ENCODE data around the gene CBARP.

CBARP gene

GRCh38 chr19:1275260-1275975, 37.6 kb upstream of the CBARP start, which contains the start of gene FAM174C:
FAM174C (plus strand) TSS chr19:1275530; CDS start chr19:1275550, 20 bp downstream.
- peak; percentile 84 for DNase-seq (ENCODE audit: low read depth, low spot score)

GRCh38 chr19:1274852-1275259, 37.1 kb upstream of the CBARP start:
- DNase-seq (ENCODE audit: low read depth, low spot score): no peak

GRCh38 chr19:1274081-1274851, 36.5 kb upstream of the CBARP start:
- DNase-seq (ENCODE audit: low read depth, low spot score): no peak

- no peak for DNase-seq (ENCODE audit: low read depth, low spot score)
Observed at GRCh38 chr19:1273263-1274041, 35.6 kb upstream of the CBARP start.

DNA sequence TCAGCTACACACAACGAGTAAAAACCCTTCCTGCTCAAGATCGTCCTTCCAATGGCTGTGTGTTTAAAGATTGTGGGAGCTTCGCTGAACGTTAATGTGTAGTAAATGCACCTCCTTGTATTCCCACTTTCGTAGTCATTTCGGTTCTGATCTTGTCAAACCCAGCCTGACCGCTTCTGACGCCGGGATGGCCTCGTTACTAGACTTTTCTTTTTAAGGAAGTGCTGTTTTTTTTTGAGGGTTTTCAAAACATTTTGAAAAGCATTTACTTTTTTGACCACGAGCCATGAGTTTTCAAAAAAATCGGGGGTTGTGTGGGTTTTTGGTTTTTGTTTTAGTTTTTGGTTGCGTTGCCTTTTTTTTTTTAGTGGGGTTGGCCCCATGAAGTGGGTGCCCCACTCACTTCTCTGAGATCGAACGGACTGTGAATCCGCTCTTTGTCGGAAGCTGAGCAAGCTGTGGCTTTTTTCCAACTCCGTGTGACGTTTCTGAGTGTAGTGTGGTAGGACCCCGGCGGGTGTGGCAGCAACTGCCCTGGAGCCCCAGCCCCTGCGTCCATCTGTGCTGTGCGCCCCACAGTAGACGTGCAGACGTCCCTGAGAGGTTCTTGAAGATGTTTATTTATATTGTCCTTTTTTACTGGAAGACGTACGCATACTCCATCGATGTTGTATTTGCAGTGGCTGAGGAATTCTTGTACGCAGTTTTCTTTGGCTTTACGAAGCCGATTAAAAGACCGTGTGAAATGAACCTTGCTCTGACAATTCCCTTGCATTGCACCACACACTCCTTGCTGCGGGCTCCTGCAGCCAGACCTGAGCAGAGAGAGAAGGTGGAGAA, 34.8 kb upstream of the CBARP start:
- DNase-seq (ENCODE audit: low read depth, low spot score): no peak

- DNase-seq (ENCODE audit: low read depth, low spot score): no peak
Observed at GRCh38 chr19:1271528-1272422, 34.0 kb upstream of the CBARP start.

- no peak for DNase-seq (ENCODE audit: low read depth, low spot score)
Observed at GRCh38 chr19:1270854-1271527, 33.2 kb upstream of the CBARP start.

- no peak for DNase-seq (ENCODE audit: low read depth, low spot score)
Observed at GRCh38 chr19:1270213-1270853, 32.5 kb upstream of the CBARP start.

- DNase-seq (ENCODE audit: low read depth, low spot score): no peak
Observed at GRCh38 chr19:1269478-1270212, 31.8 kb upstream of the CBARP start.

- DNase-seq (ENCODE audit: low read depth, low spot score): peak; percentile 95
Observed at GRCh38 chr19:1269065-1269477, 31.3 kb upstream of the CBARP start, which contains the start of gene CIRBP. CIRBP (plus strand) TSS chr19:1269332; CDS start chr19:1270934, 1,602 bp downstream.

DNA sequence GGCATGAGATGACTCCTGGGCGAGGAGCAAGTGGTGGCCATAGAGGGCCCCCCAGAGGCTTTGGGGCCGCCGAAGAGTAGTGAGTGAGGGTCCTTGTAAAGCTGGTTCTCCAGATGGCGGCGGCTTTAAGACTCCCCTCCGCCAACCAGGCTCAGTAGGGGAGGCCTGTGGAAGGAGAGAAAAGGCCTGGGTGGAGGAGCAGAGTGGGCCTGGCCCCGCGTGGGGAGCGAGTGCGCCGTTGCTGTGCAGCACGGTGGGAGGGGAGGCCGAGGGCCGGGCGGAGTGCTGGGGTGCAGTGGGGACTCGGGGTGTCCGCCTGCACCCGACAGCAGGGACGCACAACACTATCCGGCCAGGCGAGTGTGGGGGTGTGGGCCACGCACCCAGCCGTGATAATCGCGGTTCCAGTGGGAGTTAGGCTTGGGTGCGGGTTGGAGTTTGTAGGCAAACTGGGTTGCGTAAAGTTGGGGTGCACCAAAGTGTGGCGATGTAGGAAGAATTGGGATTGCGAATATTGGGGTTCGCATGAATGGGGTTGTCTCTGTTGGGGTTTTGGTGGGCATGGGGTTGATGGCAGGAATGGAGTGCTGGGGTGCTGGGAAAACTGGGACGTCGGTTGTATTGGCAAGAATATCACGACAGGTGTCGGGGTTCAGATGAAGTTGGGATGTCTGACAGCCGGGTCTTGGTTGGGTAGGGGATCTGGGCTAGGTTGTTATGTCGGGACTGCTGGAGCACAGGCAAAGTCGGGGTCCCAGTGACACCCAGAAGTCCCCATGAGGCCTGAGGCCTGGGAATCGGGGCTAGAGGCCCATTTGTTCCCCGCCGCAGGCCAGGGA, 30.6 kb upstream of the CBARP start:
- no peak for DNase-seq (ENCODE audit: low read depth, low spot score)

DNA sequence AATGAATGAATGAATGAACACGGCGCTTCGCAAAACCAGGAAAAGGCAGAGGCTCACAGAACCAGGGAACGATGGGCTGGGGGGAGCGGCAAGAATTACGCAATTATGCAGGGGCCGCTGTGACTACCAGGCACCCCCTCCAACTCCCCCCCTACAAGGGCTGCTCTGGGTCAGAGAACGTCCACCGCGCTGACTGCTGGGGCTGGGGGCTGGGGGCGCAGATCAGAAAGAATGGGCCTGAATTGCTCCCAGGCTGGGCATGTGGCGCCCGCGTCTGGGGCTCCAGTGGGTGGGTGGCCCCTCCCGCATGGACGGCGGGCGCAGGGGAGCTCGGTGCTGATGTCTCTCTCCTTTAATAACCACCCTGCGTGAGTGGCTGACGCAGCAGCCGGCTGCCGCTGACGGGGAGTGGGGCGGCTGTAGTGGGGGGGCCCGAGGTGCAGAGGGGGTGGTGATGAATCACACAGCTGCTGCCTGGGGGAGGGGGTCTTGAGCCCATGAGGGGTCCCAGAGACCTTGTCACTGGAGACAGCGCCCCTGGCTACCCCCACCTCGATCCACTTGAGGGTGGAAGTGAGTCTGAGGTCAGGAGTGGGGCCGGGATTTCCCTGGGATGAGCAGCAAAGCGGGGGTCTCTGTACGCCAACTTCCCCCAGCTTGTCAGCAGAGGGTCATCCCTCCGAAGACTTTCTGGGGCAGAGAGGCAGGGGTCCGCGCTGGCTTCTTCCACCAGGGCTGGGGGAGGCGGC, 29.8 kb upstream of the CBARP start:
- no peak for DNase-seq (ENCODE audit: low read depth, low spot score)

DNA sequence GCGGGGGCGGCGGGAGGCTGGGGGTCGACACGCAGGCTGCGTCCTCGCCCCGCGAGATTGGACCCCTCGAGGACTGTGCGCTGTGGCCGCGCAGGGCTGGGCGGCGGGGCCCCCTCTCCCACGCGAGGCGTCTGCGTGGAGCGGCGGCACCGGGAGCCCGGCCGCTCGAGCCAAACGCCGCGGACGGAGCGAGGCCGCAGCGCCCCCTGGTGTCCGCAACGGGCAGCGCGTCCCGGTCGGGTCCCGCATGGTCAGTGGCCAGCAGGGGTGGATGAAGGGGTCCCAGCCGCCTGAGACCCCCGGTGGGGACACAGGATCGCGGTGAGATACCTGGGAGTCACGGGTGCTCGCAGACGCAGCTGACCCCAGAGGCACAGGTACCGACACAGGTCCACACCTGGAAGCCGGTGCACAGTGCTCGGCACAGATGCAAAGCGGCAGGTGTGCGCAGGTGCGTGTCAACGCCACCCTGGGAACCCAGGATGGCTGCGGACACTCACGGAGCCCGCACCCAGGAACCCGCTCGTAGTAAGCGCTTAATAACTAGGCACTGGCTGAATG, 29.2 kb upstream of the CBARP start:
- no peak for DNase-seq (ENCODE audit: low read depth, low spot score)

DNA sequence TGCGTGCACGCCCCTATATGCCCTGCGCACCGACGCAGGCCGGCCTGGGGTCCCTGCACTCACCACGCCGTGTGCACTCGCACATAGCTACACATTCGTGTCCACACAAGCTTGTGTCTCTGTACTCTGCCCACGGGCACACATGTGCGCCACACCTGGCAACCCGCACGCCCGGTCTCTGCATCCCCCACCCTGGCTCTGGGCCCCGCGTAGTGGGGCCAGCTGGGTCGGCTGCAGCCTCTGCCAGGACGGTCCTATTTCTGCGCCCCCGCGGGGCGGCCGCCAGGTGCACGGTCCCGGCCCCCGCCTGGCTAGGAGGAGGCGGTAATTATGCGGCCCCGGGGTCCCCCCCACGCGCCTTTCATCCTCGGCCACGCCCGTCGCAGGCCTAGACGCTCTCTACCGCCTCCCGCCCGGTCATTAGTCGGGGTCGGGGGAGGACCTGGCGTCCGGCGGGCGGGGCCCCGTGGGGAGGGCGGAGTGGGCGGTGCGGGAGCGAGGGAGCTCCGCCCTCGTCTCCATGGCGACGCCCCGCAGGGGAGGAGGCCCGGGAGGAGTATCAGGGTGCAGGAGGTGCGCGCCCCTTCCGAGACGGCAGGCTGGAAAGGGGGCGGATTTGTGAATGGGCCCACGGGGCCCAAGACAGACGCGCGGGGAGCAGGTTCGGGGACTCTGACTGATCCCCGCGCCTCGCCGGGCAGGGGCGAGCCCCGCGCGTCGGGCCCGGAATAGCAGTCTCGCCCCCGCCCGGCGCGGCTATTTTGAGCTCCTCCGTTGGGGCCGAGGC, 28.5 kb upstream of the CBARP start:
- no peak for DNase-seq (ENCODE audit: low read depth, low spot score)

DNA sequence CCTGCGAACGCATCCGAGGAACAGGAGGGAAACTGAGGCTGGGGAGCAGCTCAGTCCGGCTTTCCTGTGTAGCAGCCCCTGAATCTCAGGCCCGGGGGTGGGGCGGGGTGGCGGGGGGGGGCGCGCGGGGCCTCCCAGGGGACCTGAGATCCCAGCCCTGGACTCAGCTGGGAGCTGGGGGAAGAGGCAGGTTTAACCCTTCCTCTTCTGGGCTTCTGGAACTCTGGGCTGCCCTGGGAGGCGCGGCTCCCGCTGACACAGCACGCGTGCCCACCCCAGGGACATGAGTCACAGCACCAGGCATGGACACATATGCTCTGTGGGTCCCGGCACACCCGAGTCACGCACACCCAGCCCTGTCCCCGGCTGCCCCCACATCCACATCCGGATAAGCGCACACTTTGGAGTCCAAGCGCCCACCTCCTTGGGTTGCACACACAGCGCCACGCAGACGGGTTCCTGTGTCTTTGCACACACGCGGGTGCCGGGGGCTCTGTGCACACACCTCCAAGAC, 27.9 kb upstream of the CBARP start:
- DNase-seq (ENCODE audit: low read depth, low spot score): no peak

Data from activated naive CD8-positive, alpha-beta T cell treated with anti-CD3 and anti-CD28 coated beads, Interleukin-2, amount 50 U/mL, for 16 hours (primary cell).